ENCODE results near the gene MAML3. TPM values are rescaled to one million over a fixed set of nuclear protein-coding genes. Genes with fewer than 3 reads are reported as not detected.

Gene MAML3
- total and polyA plus RNA-seq, 2 experiments from 2014 or later, result 1.7 to 6.5 TPM

GRCh38 chr4:140061659-140062289, 92.2 kb downstream of the MAML3 start:
- H3K4me1 Mint-ChIP-seq, result peaks cover 2% of the 10 kb centered on the region; the same call in 1 of the 3 replicates
- no peaks in the 10 kb centered on the region; the same call in 1 of the 2 replicates for H4K20me1 ChIP-seq (replicated peaks; ENCODE audit: insufficient read depth)
- TF ChIP-seq POLR2AphosphoS5 (IDR thresholded peaks at IDR 0.05; ENCODE audit: low read depth), result no peak
- no peak for TF ChIP-seq ZNF331 (CRISPR knock-in tag; IDR thresholded peaks at IDR 0.05; ENCODE audit: low read depth)
- no peak for TF ChIP-seq ETS1 (IDR thresholded peaks at IDR 0.05)
- no peak for TF ChIP-seq JUNB (IDR thresholded peaks at IDR 0.05; ENCODE audit: unreplicated experiment)
- no peak for TF ChIP-seq CREB1 (CRISPR knock-in tag; IDR thresholded peaks at IDR 0.05; ENCODE audit: low read depth)
- TF ChIP-seq STAT1 (IDR thresholded peaks at IDR 0.05; ENCODE audit: unreplicated experiment), result no peak
- TF ChIP-seq EZH2phosphoT487 (IDR thresholded peaks at IDR 0.05; ENCODE audit: unreplicated experiment), result no peak
- no peak for TF ChIP-seq EZH2 (IDR thresholded peaks at IDR 0.05; ENCODE audit: low read depth, unreplicated experiment)
- no peak for TF ChIP-seq CTCF (conservative IDR thresholded peaks at IDR 0.05; ENCODE audit: low read depth in 2 of 2)
- TF ChIP-seq ZNF114 (CRISPR knock-in tag; IDR thresholded peaks at IDR 0.05), result no peak
- TF ChIP-seq NANOG (IDR thresholded peaks at IDR 0.05; ENCODE audit: borderline replicate concordance), result no peak
- no peak for TF ChIP-seq ZNF462 (CRISPR knock-in tag; IDR thresholded peaks at IDR 0.05)
- TF ChIP-seq REST (IDR thresholded peaks at IDR 0.05; ENCODE audit: unreplicated experiment), result no peak
- DNase-seq (ENCODE audit: low spot score) (no peak), ATAC-seq (no peak)
- no peaks in the 10 kb centered on the region for H3K9me3 Mint-ChIP-seq
- no peaks in the 10 kb centered on the region for H3K27me3 ChIP-seq (ENCODE audit: insufficient read depth)
- no peaks in the 10 kb centered on the region for H3K36me3 ChIP-seq (ENCODE audit: insufficient read depth)
- H3K36me3 Mint-ChIP-seq (ENCODE audit: low read depth), result no peaks in the 10 kb centered on the region
- no peak overlapping the region for H2AFZ ChIP-seq
- no peaks in the 10 kb centered on the region for H3K9me2 ChIP-seq (ENCODE audit: insufficient read depth)
- no peaks in the 10 kb centered on the region for H3K79me2 ChIP-seq (replicated peaks; ENCODE audit: insufficient read depth)
- no peak overlapping the region for H3K4me3 ChIP-seq
- no peak overlapping the region for H3K4me2 ChIP-seq
- no peaks in the 10 kb centered on the region for H3K27me3 Mint-ChIP-seq (ENCODE audit: insufficient read depth, low read depth, poor library complexity)
- no peak overlapping the region for H3K27ac Mint-ChIP-seq
- H3F3A ChIP-seq (replicated peaks; ENCODE audit: low read depth), result no peaks in the 10 kb centered on the region
- no peak overlapping the region for H3K27ac ChIP-seq (ENCODE audit: low read depth)
- no peak overlapping the region for H3K4me3 Mint-ChIP-seq
- H3K4me1 ChIP-seq (ENCODE audit: insufficient read depth), result no peaks in the 10 kb centered on the region
